Measurements from ENCODE around the gene SOCS2.
A peak's percentile ranks its signal among the peaks of the same experiment; 100 is the strongest.

SOCS2 gene

DNA sequence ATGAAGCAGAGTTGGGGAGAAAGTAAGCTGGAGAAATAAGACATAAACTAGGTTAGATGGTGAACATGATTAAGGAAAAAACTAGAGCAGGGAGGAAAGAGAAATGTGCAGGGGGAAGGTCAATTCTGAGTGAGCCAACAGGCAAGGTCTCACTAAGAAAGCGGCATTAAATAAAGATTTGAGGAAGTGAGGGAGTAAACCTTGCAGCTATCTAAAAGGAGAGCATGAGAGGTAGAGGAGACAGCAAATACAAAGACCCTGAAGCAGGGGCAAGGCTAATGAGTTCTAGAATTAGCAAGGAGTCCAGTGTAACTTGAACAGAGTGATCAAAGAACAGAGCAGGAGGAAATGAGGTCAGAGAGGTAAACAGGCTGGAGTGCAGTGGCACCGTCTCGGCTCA is 4.4 kb upstream of the SOCS2 start:
- no peak for DNase-seq

DNA sequence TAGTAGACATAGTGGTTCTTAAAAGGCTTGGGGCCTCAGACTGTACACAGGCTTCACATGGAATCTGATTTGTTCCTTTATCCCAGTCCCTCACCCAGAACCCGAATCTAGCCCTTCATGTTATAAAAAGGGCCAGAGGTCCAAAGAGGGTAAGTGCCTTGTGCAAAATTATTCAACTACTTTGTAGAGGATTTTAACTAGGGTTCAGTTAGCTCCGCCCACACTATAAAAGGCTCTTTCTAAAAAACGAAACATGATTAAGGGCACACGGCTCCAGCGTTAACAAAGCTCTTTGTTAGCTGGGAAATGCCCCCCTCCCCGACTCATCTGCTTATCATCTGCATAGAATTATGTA is 3.2 kb upstream of the SOCS2 start:
- no peak for DNase-seq

DNA sequence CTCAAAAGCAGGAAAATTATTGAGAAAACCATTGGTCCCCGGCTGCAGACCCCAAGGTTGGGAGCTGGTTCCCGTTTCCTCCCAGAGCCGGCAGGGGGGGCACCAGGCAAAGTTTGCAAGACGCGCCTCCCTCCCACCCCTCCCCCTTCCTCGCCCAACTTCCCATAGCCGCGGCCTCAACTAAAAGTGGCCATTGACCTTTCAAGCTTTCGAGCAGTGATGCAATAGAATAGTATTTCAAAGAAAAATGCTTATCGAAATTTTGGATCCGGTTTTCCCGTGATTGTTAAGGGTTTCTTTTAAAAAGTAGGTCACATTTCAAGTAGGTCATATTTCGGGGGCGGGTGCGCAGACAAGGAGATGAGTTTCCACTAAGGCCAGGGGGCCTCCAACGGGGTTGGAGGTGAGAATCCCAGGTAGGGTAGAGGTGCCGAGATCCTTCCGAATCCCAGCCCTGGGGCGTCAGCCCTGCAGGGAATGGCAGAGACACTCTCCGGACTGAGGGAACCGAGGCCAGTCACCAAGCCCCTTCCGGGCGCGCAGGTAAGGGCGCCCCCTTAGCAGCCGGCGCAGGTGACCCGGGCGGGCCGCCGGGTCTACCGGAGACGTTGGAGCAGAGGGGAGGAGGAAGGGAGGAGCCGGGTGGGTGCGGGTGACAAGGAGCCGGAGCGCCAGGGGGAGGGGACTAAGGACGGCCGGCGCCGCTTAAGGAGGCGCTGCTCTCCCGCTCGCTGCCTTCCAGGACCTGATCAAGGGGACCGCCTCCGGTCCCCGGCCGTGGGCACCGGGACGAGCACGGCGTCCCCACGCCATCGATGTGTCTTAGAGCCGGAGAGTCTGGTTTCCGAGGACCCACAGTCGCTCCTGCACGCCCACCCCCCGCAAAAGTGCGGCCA is 2.6 kb upstream of the SOCS2 start:
- peak; percentile 80 for DNase-seq

GRCh38 chr12:93570552-93571364 is 1.7 kb upstream of the SOCS2 start:
- DNase-seq, result peak; percentile 85

DNA sequence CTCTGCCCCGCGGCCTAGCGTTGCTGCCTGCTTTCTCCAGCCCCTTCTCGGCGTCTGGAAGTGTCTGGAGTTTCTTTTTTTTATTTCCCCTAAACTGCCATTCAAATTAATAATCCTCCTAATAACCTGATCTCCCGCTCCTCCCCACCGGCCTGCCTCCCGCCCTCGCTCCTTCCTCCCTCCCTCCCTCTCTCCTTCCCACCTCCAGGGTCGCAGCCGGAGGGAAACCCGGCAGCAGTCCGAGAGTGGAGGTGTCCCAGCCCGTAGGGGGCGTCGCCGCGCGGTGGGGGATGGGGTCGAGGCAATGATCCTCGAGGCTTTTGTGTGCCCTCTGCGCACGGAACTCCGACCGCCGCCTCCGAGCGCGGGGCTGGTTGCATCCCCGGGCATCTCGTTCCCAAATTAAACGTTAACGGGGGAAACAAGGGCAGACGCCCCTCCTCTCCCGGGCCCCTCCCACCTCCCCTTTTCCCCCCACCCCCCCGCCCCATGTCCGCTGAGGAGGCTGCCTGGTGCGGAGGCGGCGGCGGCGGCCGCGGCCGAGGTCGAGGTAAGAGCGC is 1.0 kb upstream of the SOCS2 start:
- DNase-seq, result peak; percentile 79

DNA sequence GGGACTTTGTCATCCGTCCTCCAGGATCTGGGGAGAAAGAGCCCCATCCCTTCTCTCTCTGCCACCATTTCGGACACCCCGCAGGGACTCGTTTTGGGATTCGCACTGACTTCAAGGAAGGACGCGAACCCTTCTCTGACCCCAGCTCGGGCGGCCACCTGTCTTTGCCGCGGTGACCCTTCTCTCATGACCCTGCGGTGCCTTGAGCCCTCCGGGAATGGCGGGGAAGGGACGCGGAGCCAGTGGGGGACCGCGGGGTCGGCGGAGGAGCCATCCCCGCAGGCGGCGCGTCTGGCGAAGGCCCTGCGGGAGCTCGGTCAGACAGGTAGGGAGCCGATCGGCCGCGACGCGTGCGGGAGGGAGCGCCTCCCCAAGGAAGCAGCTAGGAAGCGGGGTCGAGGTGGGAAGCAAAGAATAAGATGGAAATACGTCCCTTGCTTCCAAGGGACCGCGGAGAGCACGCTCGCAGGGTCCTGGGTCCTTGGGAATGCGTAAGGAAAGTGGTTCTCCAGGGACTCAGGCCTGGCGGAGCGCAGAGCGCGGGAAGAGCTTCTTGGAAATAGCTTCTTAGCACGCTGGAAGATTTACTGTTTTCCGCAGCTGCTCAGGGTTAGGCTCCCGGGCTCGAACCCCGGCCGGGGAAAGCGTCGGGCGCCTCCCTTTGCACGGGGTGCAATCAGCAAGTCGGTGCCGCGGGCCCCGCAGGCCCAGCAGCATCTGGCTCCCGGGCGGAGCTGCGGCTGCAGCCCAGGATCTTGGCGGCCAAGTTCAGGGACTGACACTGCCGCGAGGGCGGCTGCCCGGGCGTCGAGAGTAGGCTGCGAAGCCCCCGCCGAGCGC is 457 bp downstream of the SOCS2 start:
- DNase-seq, result peak; percentile 52

GRCh38 chr12:93573552-93574223 is 1.2 kb downstream of the SOCS2 start:
- peak; percentile 39 for DNase-seq

- no peak for DNase-seq
Observed at GRCh38 chr12:93577222-93577621, 4.7 kb downstream of the SOCS2 start.

- DNase-seq, result no peak
Observed at GRCh38 chr12:93578221-93578620, 5.7 kb downstream of the SOCS2 start.

GRCh38 chr12:93580682-93581081 is 8.2 kb downstream of the SOCS2 start:
- DNase-seq, result no peak

- DNase-seq, result no peak
Observed at GRCh38 chr12:93581370-93581769, 8.9 kb downstream of the SOCS2 start.

DNA sequence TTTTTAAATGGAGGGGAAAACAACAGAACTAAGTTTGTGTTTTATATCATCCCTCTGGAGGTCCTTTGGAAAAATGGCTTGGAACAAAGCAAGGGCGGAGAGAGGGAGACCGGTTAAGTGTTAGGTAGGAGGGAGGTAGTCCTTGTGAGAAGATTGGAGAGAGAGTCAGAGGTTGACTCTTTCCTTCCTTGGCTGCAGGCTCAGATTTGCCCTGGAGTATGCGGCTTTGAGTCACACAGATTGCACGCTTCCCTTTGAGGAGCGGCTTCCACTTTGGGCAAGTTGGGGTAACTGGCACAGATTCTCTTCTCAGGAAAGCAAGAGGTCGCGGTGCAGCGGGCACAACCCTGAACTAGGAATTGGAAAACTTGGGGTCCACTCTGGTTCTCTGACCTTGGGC is 9.9 kb downstream of the SOCS2 start:
- DNase-seq, result no peak

DNA sequence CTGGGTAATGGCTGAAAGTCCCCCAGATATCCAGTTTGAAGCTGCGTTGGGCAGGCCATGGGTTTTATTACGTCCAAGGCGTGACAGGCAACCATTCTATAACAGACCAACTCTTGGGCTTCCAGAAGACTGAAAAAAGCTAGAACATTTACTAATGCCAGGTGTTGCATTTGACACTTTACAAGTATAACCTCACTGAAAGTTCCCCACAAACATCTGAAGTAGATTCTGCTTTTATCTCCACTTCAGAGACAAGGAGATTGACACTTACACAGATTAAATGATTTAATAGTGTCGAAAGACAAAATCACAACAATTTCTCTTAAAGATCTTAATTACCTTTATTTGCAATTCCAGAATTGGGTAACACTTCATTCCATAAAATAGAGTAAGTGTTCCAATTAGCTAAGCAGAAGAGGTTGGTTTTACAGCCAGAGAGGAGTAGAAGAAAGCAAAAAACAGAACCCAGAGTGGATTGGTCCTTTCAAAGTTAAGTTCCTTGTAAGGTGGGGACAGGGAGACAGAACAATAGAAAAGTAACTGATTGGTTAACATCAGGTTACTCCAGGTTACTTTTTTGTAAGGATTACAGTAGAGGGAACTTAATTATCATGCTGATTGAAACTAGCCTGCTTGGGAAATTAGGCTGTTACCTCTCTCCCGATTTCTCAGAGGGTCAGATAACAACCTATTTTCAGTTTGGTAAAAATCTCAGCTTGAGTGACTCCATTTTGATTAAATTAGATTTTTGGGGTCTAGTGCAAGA is 11.3 kb downstream of the SOCS2 start:
- DNase-seq, result no peak

- DNase-seq, result no peak
Observed at GRCh38 chr12:93585247-93585646, 12.8 kb downstream of the SOCS2 start.

GRCh38 chr12:93587611-93588010 is 15.1 kb downstream of the SOCS2 start:
- DNase-seq, result no peak

- no peak for DNase-seq
Observed at GRCh38 chr12:93589081-93589480, 16.6 kb downstream of the SOCS2 start.

DNA sequence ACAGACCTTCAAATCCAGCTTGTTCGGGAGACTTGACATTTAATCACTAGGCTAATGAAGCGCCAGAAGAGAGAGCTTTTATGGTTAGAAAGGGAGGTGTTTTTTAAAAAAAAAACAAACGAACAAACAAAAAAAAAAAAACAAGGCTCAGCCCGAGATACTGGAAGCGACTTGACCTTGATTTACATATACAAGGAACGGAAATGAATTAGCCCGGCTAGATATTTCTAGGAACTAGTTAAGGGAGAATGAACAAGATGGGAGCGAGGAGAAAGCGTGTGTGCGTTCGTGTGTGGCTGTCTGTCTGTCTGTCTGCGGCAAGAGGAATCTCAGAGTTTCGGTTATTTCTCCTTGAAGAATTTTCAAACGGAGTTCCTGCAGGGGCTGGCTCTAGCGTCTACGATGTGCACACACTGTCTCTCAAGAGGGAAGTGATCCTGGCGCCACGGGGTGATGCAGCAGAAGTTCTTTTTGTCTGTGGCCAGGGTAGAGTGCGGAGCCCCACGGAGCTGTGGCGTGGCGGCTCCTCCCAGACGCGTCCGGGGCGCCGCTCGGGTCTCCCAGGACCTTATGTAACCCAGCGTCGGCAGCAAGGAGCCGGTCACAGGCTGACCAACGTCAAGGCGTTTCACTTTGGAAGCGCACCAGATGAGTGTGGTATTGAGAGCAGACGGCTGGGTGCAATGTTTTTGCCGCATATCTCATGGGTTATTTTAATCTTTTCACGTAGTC is 18.8 kb downstream of the SOCS2 start:
- DNase-seq, result peak; percentile 85

DNA sequence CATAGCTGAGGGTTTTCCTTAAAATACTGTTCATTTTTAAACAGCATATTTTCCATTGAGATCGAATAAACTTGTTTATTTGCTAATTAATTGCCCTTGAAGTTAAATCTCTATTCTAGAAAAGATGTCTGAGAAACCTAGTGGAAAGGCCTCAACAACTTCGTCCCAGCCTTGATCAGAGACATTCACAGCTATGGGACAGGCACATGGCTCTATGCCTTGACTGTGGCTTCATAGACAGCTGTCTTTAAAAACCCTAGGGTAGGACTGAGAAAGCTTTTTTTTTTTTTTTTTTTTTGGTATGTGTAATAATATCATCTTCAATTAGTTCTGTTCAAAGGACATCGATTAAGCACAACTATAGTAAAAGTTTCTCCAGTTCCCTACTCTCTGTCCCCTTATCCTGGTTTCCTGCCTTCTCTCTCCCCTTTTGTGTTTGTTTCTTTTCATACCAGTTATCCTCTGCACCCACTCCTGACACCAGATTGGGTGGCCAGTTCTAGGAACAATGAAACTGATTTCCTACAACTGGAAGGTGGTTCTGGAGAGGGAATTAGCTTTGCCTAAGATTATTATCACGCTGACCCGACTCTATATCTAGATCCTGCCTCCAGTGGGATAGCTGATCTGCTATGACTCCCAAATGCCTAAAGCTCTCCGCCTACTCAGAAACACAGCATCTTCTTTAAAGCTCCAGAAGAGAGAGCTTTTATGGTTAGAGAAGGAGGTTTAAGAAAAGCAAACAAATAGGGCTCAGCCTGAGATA is 20.3 kb downstream of the SOCS2 start:
- no peak for DNase-seq

DNA sequence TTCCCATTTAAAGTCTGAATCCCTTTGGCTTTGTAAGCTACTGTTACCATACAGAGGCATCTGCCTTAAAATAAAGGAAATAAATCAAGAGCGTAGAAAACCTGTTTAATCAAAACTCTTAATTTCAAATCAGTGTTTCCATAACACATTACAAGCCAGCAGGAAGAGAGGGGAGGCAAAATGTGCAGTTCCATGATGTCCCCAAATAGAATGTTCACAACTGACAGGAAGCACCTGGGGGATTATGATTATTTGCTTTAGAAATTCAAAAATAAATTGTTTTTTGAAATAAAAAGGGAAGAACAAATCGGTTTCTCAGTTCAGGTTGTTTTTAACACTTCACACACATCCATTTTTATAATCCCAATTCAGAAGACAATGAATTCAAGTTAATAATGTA is 21.4 kb downstream of the SOCS2 start:
- DNase-seq, result peak; percentile 19

DNA sequence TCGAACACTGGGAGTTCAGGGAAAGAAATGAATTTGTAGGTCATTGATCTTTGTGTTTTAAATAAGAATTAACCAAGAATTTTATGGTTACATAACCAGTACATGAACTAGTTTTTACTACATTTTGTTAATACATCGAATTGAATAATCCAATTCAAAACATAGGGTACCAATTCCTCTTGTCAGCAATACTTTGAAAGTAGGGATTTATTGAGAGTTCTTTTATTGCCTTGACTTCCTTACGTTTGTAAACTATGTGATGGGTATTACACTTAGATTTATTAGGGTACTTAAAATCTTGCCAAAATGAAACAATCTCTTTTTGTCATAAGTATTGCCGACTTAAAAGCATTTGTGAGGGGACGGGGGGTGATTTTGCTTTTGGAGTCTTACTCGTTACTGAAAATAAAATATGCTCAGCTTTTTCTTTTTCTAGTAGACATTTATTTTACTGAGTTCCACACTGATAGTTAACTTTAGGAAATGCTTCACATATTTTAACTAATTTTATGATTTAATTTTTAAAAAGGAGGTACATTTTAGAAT is 22.4 kb downstream of the SOCS2 start:
- no peak for DNase-seq
